ENCODE data around the gene CRPPA. TPM values are rescaled to one million over a fixed set of nuclear protein-coding genes. Genes with fewer than 3 reads are reported as not detected.

CRPPA gene
- total RNA-seq, 1 donor from 2014 or later, result 3.3 TPM

GRCh38 chr7:16432425-16432731 lies 11.0 kb upstream of the CRPPA start:
- no peak for DNase-seq (ENCODE audit: extremely low spot score, unreplicated experiment)
- Mint-ChIP-seq H3K4me1 (ENCODE audit: unreplicated experiment) (no peaks in the 10 kb centered on the region), H3K4me3 (ENCODE audit: unreplicated experiment) (no peak overlapping the region), H3K9me3 (ENCODE audit: unreplicated experiment) (no peaks in the 10 kb centered on the region), H3K27me3 (ENCODE audit: unreplicated experiment) (no peaks in the 10 kb centered on the region), H3K27ac (ENCODE audit: unreplicated experiment) (no peak overlapping the region), H3K36me3 (ENCODE audit: unreplicated experiment) (no peaks in the 10 kb centered on the region)
- TF ChIP-seq CTCF (IDR thresholded peaks at IDR 0.05), result no peak

- Mint-ChIP-seq H3K27ac (ENCODE audit: unreplicated experiment) (no peak overlapping the region), H3K9me3 (ENCODE audit: unreplicated experiment) (no peaks in the 10 kb centered on the region), H3K27me3 (ENCODE audit: unreplicated experiment) (no peaks in the 10 kb centered on the region), H3K36me3 (ENCODE audit: unreplicated experiment) (no peaks in the 10 kb centered on the region), H3K4me3 (ENCODE audit: unreplicated experiment) (no peak overlapping the region), H3K4me1 (ENCODE audit: unreplicated experiment) (no peaks in the 10 kb centered on the region)
- DNase-seq (ENCODE audit: extremely low spot score, unreplicated experiment), result no peak
- TF ChIP-seq CTCF (IDR thresholded peaks at IDR 0.05), result peak; percentile 35
Measured at GRCh38 chr7:16431646-16432424, 10.5 kb upstream of the CRPPA start.

GRCh38 chr7:16430133-16430532 lies 8.8 kb upstream of the CRPPA start:
- H3K4me3 Mint-ChIP-seq (ENCODE audit: unreplicated experiment), result no peak overlapping the region
- H3K4me1 Mint-ChIP-seq (ENCODE audit: unreplicated experiment), result no peaks in the 10 kb centered on the region
- no peak for DNase-seq (ENCODE audit: extremely low spot score, unreplicated experiment)
- TF ChIP-seq CTCF (IDR thresholded peaks at IDR 0.05), result no peak
- no peaks in the 10 kb centered on the region for H3K27me3 Mint-ChIP-seq (ENCODE audit: unreplicated experiment)
- H3K27ac Mint-ChIP-seq (ENCODE audit: unreplicated experiment), result no peak overlapping the region
- no peaks in the 10 kb centered on the region for H3K9me3 Mint-ChIP-seq (ENCODE audit: unreplicated experiment)
- no peaks in the 10 kb centered on the region for H3K36me3 Mint-ChIP-seq (ENCODE audit: unreplicated experiment)

GRCh38 chr7:16428672-16429071 lies 7.3 kb upstream of the CRPPA start:
- H3K9me3 Mint-ChIP-seq (ENCODE audit: unreplicated experiment), result no peaks in the 10 kb centered on the region
- TF ChIP-seq CTCF (IDR thresholded peaks at IDR 0.05), result no peak
- no peak for DNase-seq (ENCODE audit: extremely low spot score, unreplicated experiment)
- no peaks in the 10 kb centered on the region for H3K36me3 Mint-ChIP-seq (ENCODE audit: unreplicated experiment)
- H3K27me3 Mint-ChIP-seq (ENCODE audit: unreplicated experiment), result no peaks in the 10 kb centered on the region
- no peak overlapping the region for H3K4me3 Mint-ChIP-seq (ENCODE audit: unreplicated experiment)
- H3K27ac Mint-ChIP-seq (ENCODE audit: unreplicated experiment), result no peak overlapping the region
- peaks cover 2% of the 10 kb centered on the region for H3K4me1 Mint-ChIP-seq (ENCODE audit: unreplicated experiment)

- peaks cover 2% of the 10 kb centered on the region for H3K4me1 Mint-ChIP-seq (ENCODE audit: unreplicated experiment)
- DNase-seq (ENCODE audit: extremely low spot score, unreplicated experiment), result no peak
- no peaks in the 10 kb centered on the region for H3K36me3 Mint-ChIP-seq (ENCODE audit: unreplicated experiment)
- no peaks in the 10 kb centered on the region for H3K9me3 Mint-ChIP-seq (ENCODE audit: unreplicated experiment)
- H3K27ac Mint-ChIP-seq (ENCODE audit: unreplicated experiment), result no peak overlapping the region
- H3K27me3 Mint-ChIP-seq (ENCODE audit: unreplicated experiment), result no peaks in the 10 kb centered on the region
- H3K4me3 Mint-ChIP-seq (ENCODE audit: unreplicated experiment), result no peak overlapping the region
- TF ChIP-seq CTCF (IDR thresholded peaks at IDR 0.05), result no peak
Measured at GRCh38 chr7:16428182-16428581, 6.8 kb upstream of the CRPPA start.
